NCI-H1930 (cell line): ENCODE results near the gene TTLL11.
"Not testable (repeated sequence)": the region's sequence is repeated elsewhere in the genome, so short reads cannot be mapped to it uniquely, and the experiment has no call there.

Experiments
- DNase-seq, 2 experiments: peaks; one replicate each; lab custom pipeline; 2025; lab: John Stamatoyannopoulos, UW

Gene TTLL11

GRCh38 chr9:121901616-121902015 lies 191.5 kb downstream of the TTLL11 start:
- no peak for DNase-seq

GRCh38 chr9:121900163-121900562 lies 192.9 kb downstream of the TTLL11 start:
- DNase-seq, result no peak

GRCh38 chr9:121898856-121899255 lies 194.3 kb downstream of the TTLL11 start:
- DNase-seq, result no peak

GRCh38 chr9:121897140-121897539 lies 196.0 kb downstream of the TTLL11 start:
- no peak for DNase-seq

GRCh38 chr9:121896545-121896943 lies 196.6 kb downstream of the TTLL11 start:
- no peak for DNase-seq

- no peak for DNase-seq
These were observed 197.1 kb downstream of the TTLL11 start for GRCh38 chr9:121895818-121896544.

- no peak for DNase-seq
These were observed 197.8 kb downstream of the TTLL11 start for GRCh38 chr9:121895358-121895757.

GRCh38 chr9:121894380-121894779 lies 198.7 kb downstream of the TTLL11 start:
- not testable (repeated sequence) for DNase-seq

GRCh38 chr9:121893786-121894185 lies 199.3 kb downstream of the TTLL11 start:
- no peak for DNase-seq

GRCh38 chr9:121892706-121893105 lies 200.4 kb downstream of the TTLL11 start:
- no peak for DNase-seq

GRCh38 chr9:121890746-121891145 lies 202.4 kb downstream of the TTLL11 start:
- no peak for DNase-seq

- DNase-seq, result no peak
These were observed 203.0 kb downstream of the TTLL11 start for GRCh38 chr9:121889990-121890563.

- no peak for DNase-seq
These were observed 204.7 kb downstream of the TTLL11 start for GRCh38 chr9:121888438-121888775.

- DNase-seq, result no peak
These were observed 205.3 kb downstream of the TTLL11 start for GRCh38 chr9:121887553-121888437.

- DNase-seq, result no peak
These were observed 206.2 kb downstream of the TTLL11 start for GRCh38 chr9:121886759-121887485.

- no peak for DNase-seq
These were observed 207.7 kb downstream of the TTLL11 start for GRCh38 chr9:121885345-121885901.

- no peak for DNase-seq
These were observed 209.0 kb downstream of the TTLL11 start for GRCh38 chr9:121884057-121884541.

GRCh38 chr9:121883281-121884056 lies 209.6 kb downstream of the TTLL11 start:
- DNase-seq, result no peak

- no peak for DNase-seq
These were observed 211.1 kb downstream of the TTLL11 start for GRCh38 chr9:121881920-121882500.

GRCh38 chr9:121880343-121880898 lies 212.7 kb downstream of the TTLL11 start:
- DNase-seq, result no peak
